Activated naive CD4-positive, alpha-beta T cell treated with anti-CD3 and anti-CD28 coated beads, Interleukin-2, amount 10 ng/mL, durations not matched to agents 7 days and 5 days (primary cell): ENCODE data around the gene ASCC3.
"Not testable (repeated sequence)": the region's sequence is repeated elsewhere in the genome, so short reads cannot be mapped to it uniquely, and the experiment has no call there.

Experiments used
- CTCF ChIA-PET: fragments of 350-600 bp; sonication (Branson Sonifier 250); formaldehyde crosslinking; loops from one replicate; lab custom pipeline; 2021; ENCODE audit warnings: antibody characterized with exemption; lab: Charles Lee
- DNase-seq: peaks from one replicate; pipeline ENCODE4 v3.0.0-alpha.2; 2020
- H3K27ac Mint-ChIP-seq: one replicate; pipeline ENCODE4 v1.8.0; 2021; ENCODE audit warnings: mild to moderate bottlenecking, moderate library complexity, mixed read lengths
- H3K27me3 Mint-ChIP-seq: one replicate; pipeline ENCODE4 v1.8.0; 2021; ENCODE audit warnings: mild to moderate bottlenecking, mixed read lengths
- H3K36me3 Mint-ChIP-seq: one replicate; pipeline ENCODE4 v1.8.0; 2021; ENCODE audit warnings: mixed read lengths
- H3K4me1 Mint-ChIP-seq: one replicate; pipeline ENCODE4 v1.8.0; 2021; ENCODE audit warnings: mixed read lengths
- H3K4me3 Mint-ChIP-seq: one replicate; pipeline ENCODE4 v1.8.0; 2021; ENCODE audit warnings: mild to moderate bottlenecking, moderate library complexity, mixed read lengths
- H3K9me3 Mint-ChIP-seq: one replicate; pipeline ENCODE4 v1.8.0; 2021; ENCODE audit warnings: mixed read lengths

Gene ASCC3

GRCh38 chr6:100751590-100751989 is 129.5 kb downstream of the ASCC3 start:
- Mint-ChIP-seq H3K9me3 (no peaks in the 10 kb centered on the region), H3K27me3 (no peaks in the 10 kb centered on the region), H3K27ac (no peak overlapping the region), H3K4me3 (no peak overlapping the region), H3K36me3 (peaks cover 17% of the 10 kb centered on the region), H3K4me1 (no peaks in the 10 kb centered on the region)
- DNase-seq: no peak
- CTCF ChIA-PET: no interaction called here

- Mint-ChIP-seq H3K36me3 (peaks cover 25% of the 10 kb centered on the region), H3K27me3 (no peaks in the 10 kb centered on the region), H3K4me1 (no peaks in the 10 kb centered on the region), H3K27ac (no peak overlapping the region), H3K4me3 (no peak overlapping the region), H3K9me3 (peaks cover 12% of the 10 kb centered on the region)
- CTCF ChIA-PET: no interaction called here
- DNase-seq: no peak
These were observed 135.6 kb downstream of the ASCC3 start for GRCh38 chr6:100745419-100746041.

- no peak for DNase-seq
- Mint-ChIP-seq H3K27me3 (no peaks in the 10 kb centered on the region), H3K9me3 (peaks cover 15% of the 10 kb centered on the region), H3K36me3 (peaks cover 24% of the 10 kb centered on the region), H3K4me3 (no peak overlapping the region), H3K27ac (no peak overlapping the region), H3K4me1 (peaks cover 3% of the 10 kb centered on the region)
- CTCF ChIA-PET: no interaction called here
These were observed 140.7 kb downstream of the ASCC3 start for GRCh38 chr6:100740439-100740838.

GRCh38 chr6:100737720-100738119 is 143.4 kb downstream of the ASCC3 start:
- H3K27ac Mint-ChIP-seq, H3K4me1 Mint-ChIP-seq, CTCF ChIA-PET, DNase-seq, H3K4me3 Mint-ChIP-seq, H3K27me3 Mint-ChIP-seq: not testable (repeated sequence)
- H3K36me3 Mint-ChIP-seq: peaks cover 17% of the 10 kb centered on the region
- peaks cover 13% of the 10 kb centered on the region for H3K9me3 Mint-ChIP-seq

- H3K9me3 Mint-ChIP-seq: no peaks in the 10 kb centered on the region
- no peak for DNase-seq
- H3K36me3 Mint-ChIP-seq: peaks cover 2% of the 10 kb centered on the region
- H3K4me3 Mint-ChIP-seq: no peak overlapping the region
- H3K27ac Mint-ChIP-seq: no peak overlapping the region
- CTCF ChIA-PET: interaction anchor here (1.5 kb wide), 1 partner anchor 12 kb away, joined by 6 read pairs; no protein-coding TSS in a partner anchor
- H3K4me1 Mint-ChIP-seq: no peaks in the 10 kb centered on the region
- H3K27me3 Mint-ChIP-seq: no peaks in the 10 kb centered on the region
These were observed 149.7 kb downstream of the ASCC3 start for GRCh38 chr6:100731411-100731810.

GRCh38 chr6:100730001-100730980 is 150.8 kb downstream of the ASCC3 start:
- CTCF ChIA-PET: interaction anchor here (1.5 kb wide), 1 partner anchor 11 kb away, joined by 6 read pairs; no protein-coding TSS in a partner anchor
- Mint-ChIP-seq H3K4me3 (no peak overlapping the region), H3K27me3 (no peaks in the 10 kb centered on the region), H3K4me1 (no peaks in the 10 kb centered on the region), H3K36me3 (peaks cover 2% of the 10 kb centered on the region), H3K27ac (no peak overlapping the region), H3K9me3 (no peaks in the 10 kb centered on the region)
- DNase-seq: no peak

- Mint-ChIP-seq H3K4me3 (no peak overlapping the region), H3K36me3 (peaks cover 15% of the 10 kb centered on the region), H3K27me3 (no peaks in the 10 kb centered on the region), H3K4me1 (peaks cover 2% of the 10 kb centered on the region), H3K9me3 (no peaks in the 10 kb centered on the region), H3K27ac (no peak overlapping the region)
- CTCF ChIA-PET: no interaction called here
- DNase-seq: no peak
These were observed 154.5 kb downstream of the ASCC3 start for GRCh38 chr6:100726666-100727065.

GRCh38 chr6:100724696-100725095 is 156.4 kb downstream of the ASCC3 start:
- H3K27ac Mint-ChIP-seq: no peak overlapping the region
- no peak overlapping the region for H3K4me3 Mint-ChIP-seq
- no peaks in the 10 kb centered on the region for H3K9me3 Mint-ChIP-seq
- H3K36me3 Mint-ChIP-seq: peaks cover 18% of the 10 kb centered on the region
- no peak for DNase-seq
- CTCF ChIA-PET: no interaction called here
- no peaks in the 10 kb centered on the region for H3K27me3 Mint-ChIP-seq
- H3K4me1 Mint-ChIP-seq: peaks cover 10% of the 10 kb centered on the region

- Mint-ChIP-seq H3K27ac (no peak overlapping the region), H3K4me1 (peaks cover 10% of the 10 kb centered on the region), H3K27me3 (no peaks in the 10 kb centered on the region), H3K9me3 (no peaks in the 10 kb centered on the region), H3K4me3 (no peak overlapping the region), H3K36me3 (peaks cover 18% of the 10 kb centered on the region)
- CTCF ChIA-PET: no interaction called here
- no peak for DNase-seq
These were observed 156.9 kb downstream of the ASCC3 start for GRCh38 chr6:100724222-100724621.

GRCh38 chr6:100721256-100721655 is 159.9 kb downstream of the ASCC3 start:
- H3K27me3 Mint-ChIP-seq: no peaks in the 10 kb centered on the region
- CTCF ChIA-PET: no interaction called here

GRCh38 chr6:100719883-100720682 is 161.0 kb downstream of the ASCC3 start:
- Mint-ChIP-seq H3K4me3 (no peak overlapping the region), H3K9me3 (no peaks in the 10 kb centered on the region), H3K4me1 (peaks cover 10% of the 10 kb centered on the region), H3K36me3 (peaks cover 15% of the 10 kb centered on the region), H3K27me3 (no peaks in the 10 kb centered on the region), H3K27ac (no peak overlapping the region)
- no peak for DNase-seq
- CTCF ChIA-PET: interaction anchor here (0.7 to 1.5 kb wide), 8 partner anchors 9 to 42 kb away, joined by 3 to 6 read pairs (median 3); no protein-coding TSS in a partner anchor

More at GRCh38 chr6:100721256-100721655, 159.9 kb downstream of the ASCC3 start:
- Mint-ChIP-seq H3K36me3 (peaks cover 15% of the 10 kb centered on the region), H3K9me3 (no peaks in the 10 kb centered on the region), H3K4me1 (peaks cover 10% of the 10 kb centered on the region), H3K27ac (no peak overlapping the region), H3K4me3 (no peak overlapping the region)
- no peak for DNase-seq

- CTCF ChIA-PET: no interaction called here
- Mint-ChIP-seq H3K36me3 (peaks cover 7% of the 10 kb centered on the region), H3K4me1 (no peaks in the 10 kb centered on the region)
These were observed 168.1 kb downstream of the ASCC3 start for GRCh38 chr6:100712997-100713396.

GRCh38 chr6:100706491-100706890 is 174.6 kb downstream of the ASCC3 start:
- H3K9me3 Mint-ChIP-seq: peaks cover 7% of the 10 kb centered on the region
- H3K27me3 Mint-ChIP-seq: no peaks in the 10 kb centered on the region
- H3K4me1 Mint-ChIP-seq: no peaks in the 10 kb centered on the region
- H3K36me3 Mint-ChIP-seq: peaks cover 13% of the 10 kb centered on the region
- CTCF ChIA-PET: no interaction called here
- H3K4me3 Mint-ChIP-seq: no peak overlapping the region
- no peak for DNase-seq
- no peak overlapping the region for H3K27ac Mint-ChIP-seq

More at GRCh38 chr6:100712997-100713396, 168.1 kb downstream of the ASCC3 start:
- H3K4me3 Mint-ChIP-seq: no peak overlapping the region
- H3K9me3 Mint-ChIP-seq: no peaks in the 10 kb centered on the region
- DNase-seq: no peak
- H3K27me3 Mint-ChIP-seq: no peaks in the 10 kb centered on the region
- H3K27ac Mint-ChIP-seq: no peak overlapping the region

- CTCF ChIA-PET: no interaction called here
- no peak for DNase-seq
- Mint-ChIP-seq H3K27ac (no peak overlapping the region), H3K4me3 (no peak overlapping the region), H3K9me3 (peaks cover 11% of the 10 kb centered on the region), H3K4me1 (no peaks in the 10 kb centered on the region), H3K36me3 (peaks cover 25% of the 10 kb centered on the region), H3K27me3 (no peaks in the 10 kb centered on the region)
These were observed 176.2 kb downstream of the ASCC3 start for GRCh38 chr6:100704961-100705360.
